NCI-H226 (cell line): ENCODE data around the gene IFNL2.

Source experiments
- DNase-seq: peaks from one replicate; pipeline ENCODE4 v3.0.0-alpha.2; 2015

Gene IFNL2

DNA sequence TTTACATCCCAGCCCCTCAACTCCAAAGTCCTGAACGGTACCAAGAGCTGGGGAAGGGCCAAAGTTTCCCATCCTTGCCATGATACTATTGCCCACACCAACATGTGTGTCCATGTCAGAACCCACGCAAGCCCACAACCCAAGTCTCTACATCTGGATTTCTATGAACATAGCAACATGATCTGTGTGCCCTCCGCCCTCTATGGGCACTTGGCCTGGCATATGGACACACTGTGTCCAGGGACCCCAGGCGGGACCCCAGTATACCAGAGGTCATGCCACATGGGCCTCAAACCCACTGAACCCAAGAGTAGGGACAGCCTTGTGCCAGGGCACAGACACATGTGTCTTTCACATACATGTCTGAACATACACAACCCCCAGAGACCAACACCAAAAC, 50.5 kb downstream of the IFNL2 start:
- DNase-seq = no peak

- no peak for DNase-seq
Observed at GRCh38 chr19:39319098-39319891, 51.1 kb downstream of the IFNL2 start.
